ENCODE measurements around the gene NOL12. TPM values are rescaled to one million over a fixed set of nuclear protein-coding genes. Genes with fewer than 3 reads are reported as not detected.
"Not testable (repeated sequence)": the region's sequence is repeated elsewhere in the genome, so short reads cannot be mapped to it uniquely, and the experiment has no call there.

NOL12 gene
- total RNA-seq, 2 donors from 2014 or later, result 39.6 to 49.0 TPM

DNA sequence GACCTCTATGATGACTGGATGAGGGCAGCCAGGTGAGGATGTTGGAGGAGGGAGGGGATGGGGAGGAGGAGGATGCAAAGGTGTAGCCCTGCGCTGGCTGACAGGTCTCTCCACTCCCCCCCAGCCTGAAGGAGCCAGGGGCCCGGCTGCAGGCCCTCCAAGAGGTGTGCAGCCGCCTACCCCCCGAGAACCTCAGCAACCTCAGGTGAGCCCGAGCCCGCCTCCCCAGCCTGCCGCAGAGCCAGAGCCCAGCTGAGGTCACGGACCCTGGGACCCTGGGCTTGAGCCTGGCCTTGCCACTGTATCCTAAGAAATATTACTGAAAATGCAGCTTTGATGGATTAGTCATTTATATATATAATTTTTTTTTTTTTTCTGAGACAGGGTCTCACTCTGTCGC is 38.8 kb upstream of the NOL12 start:
- Histone ChIP-seq H3K36me3 (no peaks in the 10 kb centered on the region), H3K4me3 (no peak overlapping the region), H3K27me3 (replicated peaks; ENCODE audit: insufficient read depth) (no peaks in the 10 kb centered on the region), H3K27ac (no peak overlapping the region), H3K4me1 (replicated peaks) (no peaks in the 10 kb centered on the region), H3K9me3 (no peaks in the 10 kb centered on the region)
- TF ChIP-seq, protein P1, sequence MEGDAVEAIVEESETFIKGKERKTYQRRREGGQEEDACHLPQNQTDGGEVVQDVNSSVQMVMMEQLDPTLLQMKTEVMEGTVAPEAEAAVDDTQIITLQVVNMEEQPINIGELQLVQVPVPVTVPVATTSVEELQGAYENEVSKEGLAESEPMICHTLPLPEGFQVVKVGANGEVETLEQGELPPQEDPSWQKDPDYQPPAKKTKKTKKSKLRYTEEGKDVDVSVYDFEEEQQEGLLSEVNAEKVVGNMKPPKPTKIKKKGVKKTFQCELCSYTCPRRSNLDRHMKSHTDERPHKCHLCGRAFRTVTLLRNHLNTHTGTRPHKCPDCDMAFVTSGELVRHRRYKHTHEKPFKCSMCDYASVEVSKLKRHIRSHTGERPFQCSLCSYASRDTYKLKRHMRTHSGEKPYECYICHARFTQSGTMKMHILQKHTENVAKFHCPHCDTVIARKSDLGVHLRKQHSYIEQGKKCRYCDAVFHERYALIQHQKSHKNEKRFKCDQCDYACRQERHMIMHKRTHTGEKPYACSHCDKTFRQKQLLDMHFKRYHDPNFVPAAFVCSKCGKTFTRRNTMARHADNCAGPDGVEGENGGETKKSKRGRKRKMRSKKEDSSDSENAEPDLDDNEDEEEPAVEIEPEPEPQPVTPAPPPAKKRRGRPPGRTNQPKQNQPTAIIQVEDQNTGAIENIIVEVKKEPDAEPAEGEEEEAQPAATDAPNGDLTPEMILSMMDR (IDR thresholded peaks at IDR 0.05), result no peak
- TF ChIP-seq POLR2AphosphoS5 (IDR thresholded peaks at IDR 0.05) (no peak), POLR2A (IDR thresholded peaks at IDR 0.05) (no peak)
- no peak for DNase-seq (ENCODE audit: low spot score)
- intact Hi-C loops (cut with DNase I), result no loop called here
- 94% methylated on average over 9 of the region's 9 CpGs for WGBS

DNA sequence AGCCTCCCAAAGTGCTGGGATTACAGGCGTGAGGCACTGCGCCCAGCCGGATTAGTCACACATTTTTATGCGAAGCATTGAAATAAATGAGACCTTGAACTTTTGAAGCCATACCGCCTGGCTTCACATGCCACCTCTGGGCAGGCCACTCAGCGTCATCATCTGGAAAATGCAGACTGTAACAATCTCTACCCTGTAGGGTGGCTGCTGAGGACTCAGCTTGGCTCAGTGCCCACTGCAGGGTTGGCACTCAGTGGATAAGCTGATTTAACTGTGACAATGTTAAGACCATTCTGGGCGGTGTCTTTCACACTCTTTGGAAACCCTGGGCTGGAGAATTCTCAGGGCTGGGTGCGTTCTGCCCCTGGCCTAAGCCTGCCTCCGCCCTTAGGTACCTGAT is 38.2 kb upstream of the NOL12 start:
- 86% methylated on average over 9 of the region's 9 CpGs for WGBS
- intact Hi-C loops (cut with DNase I), result no loop called here
- Histone ChIP-seq H3K4me3 (no peak overlapping the region), H3K9me3 (no peaks in the 10 kb centered on the region), H3K27ac (no peak overlapping the region), H3K36me3 (no peaks in the 10 kb centered on the region), H3K4me1 (replicated peaks) (no peaks in the 10 kb centered on the region), H3K27me3 (replicated peaks; ENCODE audit: insufficient read depth) (no peaks in the 10 kb centered on the region)
- TF ChIP-seq, protein P1 (IDR thresholded peaks at IDR 0.05), result no peak
- TF ChIP-seq POLR2AphosphoS5 (IDR thresholded peaks at IDR 0.05) (no peak), POLR2A (IDR thresholded peaks at IDR 0.05) (no peak)
- DNase-seq (ENCODE audit: low spot score), result no peak

GRCh38 chr22:37650463-37651136 is 35.5 kb upstream of the NOL12 start:
- peaks cover 0 to 4% of the 10 kb centered on the region in 2 donors for H3K36me3 ChIP-seq

GRCh38 chr22:37654563-37655251 is 31.4 kb upstream of the NOL12 start:
- 80% methylated on average over 14 of the region's 14 CpGs for WGBS
- peaks cover 0 to 4% of the 10 kb centered on the region in 2 donors for H3K36me3 ChIP-seq
- no peaks in the 10 kb centered on the region for H3K9me3 ChIP-seq
- intact Hi-C loops (cut with DNase I), result no loop called here
- H3K27me3 ChIP-seq (replicated peaks; ENCODE audit: insufficient read depth), result no peaks in the 10 kb centered on the region
- H3K4me1 ChIP-seq (replicated peaks), result no peaks in the 10 kb centered on the region
- TF ChIP-seq POLR2AphosphoS5 (IDR thresholded peaks at IDR 0.05) (no peak), POLR2A (IDR thresholded peaks at IDR 0.05) (no peak)
- TF ChIP-seq, protein P1 (IDR thresholded peaks at IDR 0.05), result no peak
- no peak for DNase-seq (ENCODE audit: low spot score)
- no peak overlapping the region for H3K4me3 ChIP-seq
- no peak overlapping the region for H3K27ac ChIP-seq

More at GRCh38 chr22:37650463-37651136, 35.5 kb upstream of the NOL12 start:
- intact Hi-C loops (cut with DNase I), result no loop called here
- TF ChIP-seq POLR2A (IDR thresholded peaks at IDR 0.05), result no peak
- no peak for TF ChIP-seq POLR2AphosphoS5 (IDR thresholded peaks at IDR 0.05)
- TF ChIP-seq, protein P1 (IDR thresholded peaks at IDR 0.05), result no peak
- no peak for DNase-seq (ENCODE audit: low spot score)
- H3K9me3 ChIP-seq, result no peaks in the 10 kb centered on the region
- H3K4me1 ChIP-seq (replicated peaks), result no peaks in the 10 kb centered on the region
- WGBS, result 94% methylated on average over 17 of the region's 17 CpGs
- H3K4me3 ChIP-seq, result no peak overlapping the region
- H3K27me3 ChIP-seq (replicated peaks; ENCODE audit: insufficient read depth), result no peaks in the 10 kb centered on the region
- no peak overlapping the region for H3K27ac ChIP-seq

GRCh38 chr22:37655252-37655563 is 30.9 kb upstream of the NOL12 start:
- DNase-seq (ENCODE audit: low spot score), result no peak
- H3K9me3 ChIP-seq, result no peaks in the 10 kb centered on the region
- TF ChIP-seq, protein P1 (IDR thresholded peaks at IDR 0.05), result no peak
- TF ChIP-seq POLR2A (IDR thresholded peaks at IDR 0.05) (no peak), POLR2AphosphoS5 (IDR thresholded peaks at IDR 0.05) (no peak)
- no peak overlapping the region for H3K27ac ChIP-seq
- no peaks in the 10 kb centered on the region for H3K4me1 ChIP-seq (replicated peaks)
- H3K36me3 ChIP-seq, result peaks cover 0 to 4% of the 10 kb centered on the region in 2 donors
- no peaks in the 10 kb centered on the region for H3K27me3 ChIP-seq (replicated peaks; ENCODE audit: insufficient read depth)
- intact Hi-C loops (cut with DNase I), result no loop called here
- H3K4me3 ChIP-seq, result no peak overlapping the region
- 89% methylated on average over 16 of the region's 17 CpGs for WGBS

DNA sequence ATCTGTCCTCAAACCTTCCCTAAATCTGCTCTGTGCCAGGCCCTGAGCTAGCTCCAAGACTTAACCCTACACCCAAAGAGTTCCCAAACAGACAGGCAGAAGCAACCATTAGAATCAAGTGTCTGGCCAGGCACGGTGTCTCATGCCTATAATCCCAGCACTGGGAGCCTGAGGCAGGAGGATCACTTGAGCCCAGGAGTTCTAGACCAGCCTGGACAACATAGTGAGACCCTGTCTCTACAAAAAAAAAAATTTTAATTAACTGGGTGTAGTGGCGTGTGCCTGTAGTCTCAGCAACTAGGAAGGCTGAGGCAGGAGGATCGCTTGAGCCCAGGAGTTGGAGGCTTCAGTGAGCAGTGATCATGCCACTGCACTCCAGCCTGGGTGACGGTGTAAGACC is 29.6 kb upstream of the NOL12 start:
- WGBS, result 96% methylated on average over 4 of the region's 4 CpGs
- H3K4me3 ChIP-seq; H3K4me1 ChIP-seq (replicated peaks); H3K27ac ChIP-seq; H3K27me3 ChIP-seq (replicated peaks; ENCODE audit: insufficient read depth); H3K9me3 ChIP-seq; intact Hi-C loops (cut with DNase I); DNase-seq (ENCODE audit: low spot score); H3K36me3 ChIP-seq: not testable (repeated sequence)
